ENCODE data around the gene PANK1. TPM values are rescaled to one million over a fixed set of nuclear protein-coding genes. Genes with fewer than 3 reads are reported as not detected.

The PANK1 gene
- total RNA-seq, 3 donors from 2014 or later (not counting 1 experiment from before 2014, with no cell fraction given): 0.85 to 2.2 (median 1.4) TPM

DNA sequence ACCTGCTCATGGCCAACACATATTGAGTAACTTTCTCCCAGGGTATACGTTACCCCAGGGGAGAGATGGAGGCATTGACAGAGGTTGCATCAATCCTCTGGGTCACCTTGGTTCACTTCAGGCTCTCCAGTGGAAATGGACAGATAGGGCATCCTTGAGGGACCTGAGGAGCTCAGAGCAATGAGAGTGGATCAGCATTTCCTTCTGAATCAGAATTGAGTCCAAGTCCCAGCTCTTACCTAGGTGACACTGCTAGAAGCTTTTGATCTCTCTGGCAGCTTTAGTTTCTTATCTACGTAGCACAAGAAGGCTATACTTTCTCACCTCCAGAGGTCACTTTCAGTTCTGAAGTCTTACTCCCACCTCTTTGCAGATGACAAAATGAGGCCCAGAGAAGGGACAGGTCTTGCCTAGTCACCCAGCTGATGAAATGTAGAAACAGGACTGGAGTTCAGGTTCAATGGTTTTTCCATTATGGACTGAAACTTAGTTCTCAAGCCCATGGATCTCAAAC lies 35.2 kb downstream of the PANK1 start:
- no peak overlapping the region for H3K4me3 Mint-ChIP-seq

DNA sequence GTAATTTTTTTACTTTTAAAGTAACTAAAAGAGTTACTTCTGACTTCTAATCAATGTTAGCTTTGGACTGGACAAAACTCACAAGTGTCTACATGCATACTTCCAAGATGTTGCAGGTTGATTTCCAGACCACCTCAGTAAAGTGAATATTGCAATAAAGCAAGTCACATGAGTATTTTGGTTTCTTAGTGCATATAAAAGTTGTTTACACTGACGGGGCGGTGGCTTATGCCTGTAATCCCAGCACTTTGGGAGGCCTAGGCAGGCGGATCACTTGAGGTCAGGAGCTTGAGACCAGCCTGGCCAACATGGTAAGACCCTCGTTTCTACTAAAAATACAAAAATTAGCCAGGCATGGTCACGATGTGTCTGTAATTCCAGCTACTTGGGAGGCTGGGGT lies 40.8 kb downstream of the PANK1 start:
- Mint-ChIP-seq H3K4me3 (no peak overlapping the region), H3K27me3 (ENCODE audit: low read depth in 2 of 2) (no peaks in the 10 kb centered on the region), H3K4me1 (no peaks in the 10 kb centered on the region), H3K9me3 (no peaks in the 10 kb centered on the region), H3K36me3 (no peaks in the 10 kb centered on the region), H3K27ac (no peak overlapping the region)
- Histone ChIP-seq H3K27me3 (ENCODE audit: control insufficient read depth, insufficient read depth, low read length) (no peaks in the 10 kb centered on the region), H3K27ac (ENCODE audit: low read length) (no peak overlapping the region), H3K9me3 (ENCODE audit: control insufficient read depth, insufficient read depth, low read length) (no peaks in the 10 kb centered on the region), H3K4me3 (ENCODE audit: low read length) (no peak overlapping the region), H3K36me3 (ENCODE audit: control insufficient read depth, insufficient read depth, low read length) (no peaks in the 10 kb centered on the region), H3K4me1 (ENCODE audit: control insufficient read depth, insufficient read depth, low read length) (no peaks in the 10 kb centered on the region)
- DNase-seq: no peak
- TF ChIP-seq, protein P1, sequence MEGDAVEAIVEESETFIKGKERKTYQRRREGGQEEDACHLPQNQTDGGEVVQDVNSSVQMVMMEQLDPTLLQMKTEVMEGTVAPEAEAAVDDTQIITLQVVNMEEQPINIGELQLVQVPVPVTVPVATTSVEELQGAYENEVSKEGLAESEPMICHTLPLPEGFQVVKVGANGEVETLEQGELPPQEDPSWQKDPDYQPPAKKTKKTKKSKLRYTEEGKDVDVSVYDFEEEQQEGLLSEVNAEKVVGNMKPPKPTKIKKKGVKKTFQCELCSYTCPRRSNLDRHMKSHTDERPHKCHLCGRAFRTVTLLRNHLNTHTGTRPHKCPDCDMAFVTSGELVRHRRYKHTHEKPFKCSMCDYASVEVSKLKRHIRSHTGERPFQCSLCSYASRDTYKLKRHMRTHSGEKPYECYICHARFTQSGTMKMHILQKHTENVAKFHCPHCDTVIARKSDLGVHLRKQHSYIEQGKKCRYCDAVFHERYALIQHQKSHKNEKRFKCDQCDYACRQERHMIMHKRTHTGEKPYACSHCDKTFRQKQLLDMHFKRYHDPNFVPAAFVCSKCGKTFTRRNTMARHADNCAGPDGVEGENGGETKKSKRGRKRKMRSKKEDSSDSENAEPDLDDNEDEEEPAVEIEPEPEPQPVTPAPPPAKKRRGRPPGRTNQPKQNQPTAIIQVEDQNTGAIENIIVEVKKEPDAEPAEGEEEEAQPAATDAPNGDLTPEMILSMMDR (IDR thresholded peaks at IDR 0.05): no peak
- intact Hi-C loops (cut with micrococcal nuclease): no loop called here
- WGBS (ENCODE audit: insufficient coverage): 92% methylated on average over 5 of the region's 5 CpGs
- ATAC-seq: no peak

More for the DNA sequence above, 35.2 kb downstream of the PANK1 start:
- no peaks in the 10 kb centered on the region for H3K27me3 ChIP-seq (ENCODE audit: control insufficient read depth, insufficient read depth, low read length)
- H3K36me3 ChIP-seq (ENCODE audit: control insufficient read depth, insufficient read depth, low read length): no peaks in the 10 kb centered on the region
- WGBS (ENCODE audit: insufficient coverage): 29% methylated on average over 2 of the region's 2 CpGs
- Mint-ChIP-seq H3K27ac (no peak overlapping the region), H3K27me3 (ENCODE audit: low read depth in 2 of 2) (no peaks in the 10 kb centered on the region), H3K4me1 (peaks cover 3 to 5% of the 10 kb centered on the region in 2 donors), H3K9me3 (no peaks in the 10 kb centered on the region), H3K36me3 (no peaks in the 10 kb centered on the region)
- H3K9me3 ChIP-seq (ENCODE audit: control insufficient read depth, insufficient read depth, low read length): no peaks in the 10 kb centered on the region
- ATAC-seq (no peak), DNase-seq (no peak)
- no peak overlapping the region for H3K4me3 ChIP-seq (ENCODE audit: low read length)
- TF ChIP-seq, protein P1 (IDR thresholded peaks at IDR 0.05): no peak
- no peaks in the 10 kb centered on the region for H3K4me1 ChIP-seq (ENCODE audit: control insufficient read depth, insufficient read depth, low read length)
- intact Hi-C loops (cut with micrococcal nuclease): no loop called here
- H3K27ac ChIP-seq (ENCODE audit: low read length): no peak overlapping the region

DNA sequence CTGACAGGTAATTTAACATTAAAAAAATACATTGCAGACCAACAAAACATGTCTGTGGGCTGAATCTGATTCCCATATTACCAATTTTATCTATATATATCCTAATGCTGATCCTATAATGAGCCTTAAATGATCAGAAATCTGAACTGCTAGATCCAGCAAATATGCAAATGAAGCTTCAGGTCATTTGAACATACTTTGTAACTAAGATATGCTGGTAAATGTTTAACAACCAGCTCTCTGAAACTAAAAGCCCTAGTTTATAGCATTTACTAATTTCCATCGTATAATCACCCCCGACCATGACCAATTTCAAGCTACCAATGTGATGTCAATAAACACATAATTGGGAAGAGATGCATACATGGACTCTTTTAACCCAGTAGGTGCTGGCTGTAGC lies 42.1 kb downstream of the PANK1 start:
- intact Hi-C loops (cut with micrococcal nuclease): no loop called here
- no peaks in the 10 kb centered on the region for H3K4me1 ChIP-seq (ENCODE audit: control insufficient read depth, insufficient read depth, low read length)
- H3K27ac ChIP-seq (ENCODE audit: low read length): no peak overlapping the region
- TF ChIP-seq, protein P1 (IDR thresholded peaks at IDR 0.05): no peak
- no peaks in the 10 kb centered on the region for H3K9me3 ChIP-seq (ENCODE audit: control insufficient read depth, insufficient read depth, low read length)
- ATAC-seq: no peak
- no peaks in the 10 kb centered on the region for H3K27me3 Mint-ChIP-seq (ENCODE audit: low read depth in 2 of 2)
- no peaks in the 10 kb centered on the region for H3K9me3 Mint-ChIP-seq
- no peaks in the 10 kb centered on the region for H3K36me3 Mint-ChIP-seq
- no peak overlapping the region for H3K27ac Mint-ChIP-seq
- no peaks in the 10 kb centered on the region for H3K4me1 Mint-ChIP-seq
- H3K27me3 ChIP-seq (ENCODE audit: control insufficient read depth, insufficient read depth, low read length): no peaks in the 10 kb centered on the region
- no peaks in the 10 kb centered on the region for H3K36me3 ChIP-seq (ENCODE audit: control insufficient read depth, insufficient read depth, low read length)
- H3K4me3 ChIP-seq (ENCODE audit: low read length): no peak overlapping the region
- no peak for DNase-seq
- H3K4me3 Mint-ChIP-seq: no peak overlapping the region
- WGBS (ENCODE audit: insufficient coverage): 100% methylated on average over 2 of the region's 2 CpGs

DNA sequence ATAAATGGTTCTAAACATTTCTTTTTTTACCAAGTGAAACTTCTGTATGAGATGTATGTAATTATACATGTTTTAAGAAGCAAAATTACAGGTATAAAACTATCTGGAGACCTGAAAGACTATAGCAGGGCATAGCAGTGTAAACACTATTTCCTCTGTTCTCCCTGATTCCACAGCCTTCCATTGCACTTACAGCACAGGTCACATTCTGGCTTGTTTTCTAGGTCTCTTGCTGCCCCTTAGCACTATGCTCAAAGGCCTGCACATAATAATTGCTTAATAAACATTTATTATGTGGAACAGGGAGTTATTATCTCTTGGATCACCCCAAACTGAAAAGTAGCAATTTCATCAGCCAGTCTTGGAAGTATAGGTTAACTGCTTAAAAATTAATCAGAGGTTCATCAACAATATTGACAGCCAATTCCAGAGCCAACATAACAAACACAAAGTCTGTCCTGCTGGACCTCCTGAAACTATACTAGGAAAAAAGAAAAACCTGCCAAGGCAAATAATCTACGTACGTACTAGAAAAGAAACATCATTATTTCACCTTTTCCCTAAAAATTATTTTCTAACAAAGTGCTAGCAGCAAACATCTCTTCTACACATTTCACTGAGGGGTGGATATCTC lies 43.2 kb downstream of the PANK1 start:
- WGBS (ENCODE audit: insufficient coverage): 100% methylated on average over 2 of the region's 2 CpGs
- no peak overlapping the region for H3K27ac Mint-ChIP-seq

More for the DNA sequence above, 43.2 kb downstream of the PANK1 start:
- Histone ChIP-seq H3K4me1 (ENCODE audit: control insufficient read depth, insufficient read depth, low read length) (no peaks in the 10 kb centered on the region), H3K9me3 (ENCODE audit: control insufficient read depth, insufficient read depth, low read length) (no peaks in the 10 kb centered on the region), H3K27ac (ENCODE audit: low read length) (no peak overlapping the region), H3K36me3 (ENCODE audit: control insufficient read depth, insufficient read depth, low read length) (no peaks in the 10 kb centered on the region), H3K4me3 (ENCODE audit: low read length) (no peak overlapping the region), H3K27me3 (ENCODE audit: control insufficient read depth, insufficient read depth, low read length) (no peaks in the 10 kb centered on the region)
- Mint-ChIP-seq H3K36me3 (no peaks in the 10 kb centered on the region), H3K27me3 (ENCODE audit: low read depth in 2 of 2) (no peaks in the 10 kb centered on the region), H3K9me3 (no peaks in the 10 kb centered on the region), H3K4me1 (no peaks in the 10 kb centered on the region), H3K4me3 (no peak overlapping the region)
- no peak for DNase-seq
- ATAC-seq: no peak
- intact Hi-C loops (cut with micrococcal nuclease): no loop called here
- TF ChIP-seq, protein P1 (IDR thresholded peaks at IDR 0.05): no peak
